ENCODE measurements around the gene TESPA1. TPM values are rescaled to one million over a fixed set of nuclear protein-coding genes. Genes with fewer than 3 reads are reported as not detected.

Gene TESPA1
- polyA plus RNA-seq, 1 donor (not counting 4 experiments of a cell fraction or from before 2014, with no cell fraction given), result not detected

DNA sequence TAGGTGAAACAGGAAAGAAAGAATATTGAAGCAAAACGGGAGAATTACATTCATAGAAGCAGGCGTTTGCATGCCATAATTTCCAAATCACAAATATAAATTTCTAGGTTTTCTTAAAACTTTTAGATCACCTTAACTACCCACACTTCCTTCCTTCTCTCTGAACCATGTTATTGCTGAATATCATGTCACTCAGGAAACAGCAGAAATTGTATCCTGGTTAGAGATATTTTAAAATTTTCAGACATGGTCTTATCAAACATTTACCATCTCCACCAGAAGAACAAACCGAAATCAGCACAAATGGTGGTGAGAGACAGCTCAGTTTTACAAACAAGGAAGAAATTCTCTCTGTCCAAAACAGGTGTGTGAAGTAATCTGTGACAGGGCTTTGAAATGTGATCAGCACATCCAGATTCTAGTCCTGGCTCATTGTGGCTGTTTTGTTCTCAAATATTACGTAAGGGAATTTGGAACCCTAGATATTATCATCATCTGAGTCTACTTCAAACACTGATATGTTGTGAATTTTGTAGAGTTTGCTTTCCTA is 16.3 kb downstream of the TESPA1 start:
- dilution Hi-C loops (cut with MboI; ENCODE audit: extremely low pct_ligation_motif_present, low sequenced_read_pairs), result no loop called here

DNA sequence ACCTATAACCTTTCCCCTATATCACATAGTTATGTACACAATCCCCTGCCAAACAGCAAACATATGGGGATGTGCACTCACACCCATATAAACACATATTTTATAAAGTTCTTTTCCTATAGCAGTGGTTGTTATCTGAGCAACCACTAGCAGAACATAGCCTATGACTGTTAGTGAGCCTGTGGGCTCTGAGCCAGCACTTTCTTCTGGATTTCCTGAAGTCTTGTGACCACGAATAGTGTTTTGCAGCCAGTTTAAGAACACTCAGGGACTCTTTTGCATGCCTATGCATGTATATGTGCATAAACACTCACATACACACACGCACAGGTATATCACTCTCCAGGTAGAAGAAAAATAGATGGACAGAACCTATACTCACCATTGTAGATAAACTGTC is 17.1 kb downstream of the TESPA1 start:
- no peak overlapping the region for H3K4me3 ChIP-seq (ENCODE audit: control insufficient read depth in 2 of 3, extremely low read depth in 1 of 3, insufficient read depth in 2 of 3, low read depth in 1 of 3, low read length in 3 of 3)
- H3K4me1 ChIP-seq (ENCODE audit: control insufficient read depth, extremely low read depth, insufficient read depth, low read length), result peaks cover 7% of the 10 kb centered on the region
- H3K36me3 ChIP-seq (ENCODE audit: control insufficient read depth in 2 of 2, extremely low read depth in 1 of 2, insufficient read depth in 2 of 2, low read length in 2 of 2), result no peaks in the 10 kb centered on the region
- no peak overlapping the region for H3K9ac ChIP-seq (ENCODE audit: control insufficient read depth, extremely low read depth, insufficient read depth, low read length)
- DNase-seq (ENCODE audit: low read depth, low spot score) (peak; percentile 17), FAIRE-seq (no peak)
- dilution Hi-C loops (cut with MboI; ENCODE audit: extremely low pct_ligation_motif_present, low sequenced_read_pairs), result no loop called here
- no peaks in the 10 kb centered on the region for H4K20me1 ChIP-seq (ENCODE audit: control insufficient read depth, extremely low read depth, insufficient read depth, low read length)
- H2AFZ ChIP-seq (ENCODE audit: control insufficient read depth, low read length), result no peak overlapping the region
- no peak for TF ChIP-seq EZH2 (IDR thresholded peaks at IDR 0.05; ENCODE audit: low read length)
- TF ChIP-seq, protein P1, sequence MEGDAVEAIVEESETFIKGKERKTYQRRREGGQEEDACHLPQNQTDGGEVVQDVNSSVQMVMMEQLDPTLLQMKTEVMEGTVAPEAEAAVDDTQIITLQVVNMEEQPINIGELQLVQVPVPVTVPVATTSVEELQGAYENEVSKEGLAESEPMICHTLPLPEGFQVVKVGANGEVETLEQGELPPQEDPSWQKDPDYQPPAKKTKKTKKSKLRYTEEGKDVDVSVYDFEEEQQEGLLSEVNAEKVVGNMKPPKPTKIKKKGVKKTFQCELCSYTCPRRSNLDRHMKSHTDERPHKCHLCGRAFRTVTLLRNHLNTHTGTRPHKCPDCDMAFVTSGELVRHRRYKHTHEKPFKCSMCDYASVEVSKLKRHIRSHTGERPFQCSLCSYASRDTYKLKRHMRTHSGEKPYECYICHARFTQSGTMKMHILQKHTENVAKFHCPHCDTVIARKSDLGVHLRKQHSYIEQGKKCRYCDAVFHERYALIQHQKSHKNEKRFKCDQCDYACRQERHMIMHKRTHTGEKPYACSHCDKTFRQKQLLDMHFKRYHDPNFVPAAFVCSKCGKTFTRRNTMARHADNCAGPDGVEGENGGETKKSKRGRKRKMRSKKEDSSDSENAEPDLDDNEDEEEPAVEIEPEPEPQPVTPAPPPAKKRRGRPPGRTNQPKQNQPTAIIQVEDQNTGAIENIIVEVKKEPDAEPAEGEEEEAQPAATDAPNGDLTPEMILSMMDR (optimal IDR thresholded peaks at IDR 0.05 in 1 of 3, IDR thresholded peaks at IDR 0.05 in 1 of 3, conservative IDR thresholded peaks at IDR 0.05 in 1 of 3; ENCODE audit: extremely low read depth in 1 of 3, insufficient read depth in 2 of 3, low read length in 3 of 3), result no peak
- H3K79me2 ChIP-seq (ENCODE audit: control insufficient read depth, insufficient read depth, low read length), result no peaks in the 10 kb centered on the region
- H3K9me1 ChIP-seq (ENCODE audit: control insufficient read depth, extremely low read depth, insufficient read depth, low read length), result no peaks in the 10 kb centered on the region
- no peaks in the 10 kb centered on the region for H3K27me3 ChIP-seq (ENCODE audit: control insufficient read depth, extremely low read depth, insufficient read depth, low read length)
- H3K4me2 ChIP-seq (ENCODE audit: control insufficient read depth, extremely low read depth, insufficient read depth, low read depth, low read length), result no peak overlapping the region
- H3K9me3 ChIP-seq (ENCODE audit: control insufficient read depth, low read depth, low read length), result no peaks in the 10 kb centered on the region
- H3K27ac ChIP-seq (ENCODE audit: control insufficient read depth, insufficient read depth, low read length), result no peak overlapping the region

More for the DNA sequence above, 16.3 kb downstream of the TESPA1 start:
- TF ChIP-seq EZH2 (IDR thresholded peaks at IDR 0.05; ENCODE audit: low read length), result no peak
- TF ChIP-seq, protein P1 (optimal IDR thresholded peaks at IDR 0.05 in 1 of 3, IDR thresholded peaks at IDR 0.05 in 1 of 3, conservative IDR thresholded peaks at IDR 0.05 in 1 of 3; ENCODE audit: extremely low read depth in 1 of 3, insufficient read depth in 2 of 3, low read length in 3 of 3), result no peak
- H2AFZ ChIP-seq (ENCODE audit: control insufficient read depth, low read length), result no peak overlapping the region
- no peaks in the 10 kb centered on the region for H3K9me3 ChIP-seq (ENCODE audit: control insufficient read depth, low read depth, low read length)
- no peak overlapping the region for H3K9ac ChIP-seq (ENCODE audit: control insufficient read depth, extremely low read depth, insufficient read depth, low read length)
- H3K79me2 ChIP-seq (ENCODE audit: control insufficient read depth, insufficient read depth, low read length), result no peaks in the 10 kb centered on the region
- H3K27me3 ChIP-seq (ENCODE audit: control insufficient read depth, extremely low read depth, insufficient read depth, low read length), result no peaks in the 10 kb centered on the region
- peaks cover 7% of the 10 kb centered on the region for H3K4me1 ChIP-seq (ENCODE audit: control insufficient read depth, extremely low read depth, insufficient read depth, low read length)
- no peaks in the 10 kb centered on the region for H3K9me1 ChIP-seq (ENCODE audit: control insufficient read depth, extremely low read depth, insufficient read depth, low read length)
- H4K20me1 ChIP-seq (ENCODE audit: control insufficient read depth, extremely low read depth, insufficient read depth, low read length), result no peaks in the 10 kb centered on the region
- H3K36me3 ChIP-seq (ENCODE audit: control insufficient read depth in 2 of 2, extremely low read depth in 1 of 2, insufficient read depth in 2 of 2, low read length in 2 of 2), result no peaks in the 10 kb centered on the region
- no peak overlapping the region for H3K27ac ChIP-seq (ENCODE audit: control insufficient read depth, insufficient read depth, low read length)
- H3K4me2 ChIP-seq (ENCODE audit: control insufficient read depth, extremely low read depth, insufficient read depth, low read depth, low read length), result no peak overlapping the region
- H3K4me3 ChIP-seq (ENCODE audit: control insufficient read depth in 2 of 3, extremely low read depth in 1 of 3, insufficient read depth in 2 of 3, low read depth in 1 of 3, low read length in 3 of 3), result no peak overlapping the region
- FAIRE-seq (no peak), DNase-seq (ENCODE audit: low read depth, low spot score) (no peak)

Measured in keratinocyte (primary cell).